PC-3 (cell line): ENCODE measurements around the gene PLK1.

Experiments used
- EZH2 ChIP-seq: fragments of 300-600 bp; sonication (generic); IDR thresholded peaks from one replicate; pipeline ENCODE4 v1.6.1; 2017; ENCODE audit warnings: antibody characterized with exemption, mild to moderate bottlenecking, low read length; ENCODE audit not compliant: unreplicated experiment
- EZH2phosphoT487 ChIP-seq: fragments of 300-600 bp; sonication (generic); IDR thresholded peaks from 2 replicates; pipeline ENCODE4 v1.6.1; 2018; ENCODE audit warnings: mild to moderate bottlenecking, antibody characterized with exemption, low read length, borderline replicate concordance
- TF ChIP-seq, protein P1 (sequence below): fragments of 300-600 bp; sonication (generic); conservative IDR thresholded peaks from 2 replicates; pipeline ENCODE4 v1.5.1; 2017; ENCODE audit warnings: antibody characterized with exemption, low read depth, mild to moderate bottlenecking, low read length

DNA sequence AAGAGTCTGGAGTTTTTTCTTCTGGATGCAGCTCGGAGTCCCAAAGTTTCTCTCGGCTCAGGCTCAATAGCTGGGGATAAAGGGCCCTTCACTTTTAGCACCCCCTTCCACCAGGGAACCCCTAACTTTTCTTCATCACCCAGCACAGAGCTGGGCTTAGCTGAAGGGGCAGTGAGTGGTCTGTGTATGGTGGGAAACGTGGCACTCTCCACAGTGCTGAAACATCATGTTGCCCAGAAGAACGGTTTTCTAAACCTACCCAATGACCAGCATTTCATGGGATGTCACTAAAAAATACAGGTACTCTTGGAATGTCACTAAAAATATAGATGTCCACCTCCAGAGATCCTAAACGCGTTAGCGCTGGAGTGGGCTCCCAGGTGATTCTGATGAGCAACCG lies 22.4 kb downstream of the PLK1 start:
- TF ChIP-seq, protein P1, sequence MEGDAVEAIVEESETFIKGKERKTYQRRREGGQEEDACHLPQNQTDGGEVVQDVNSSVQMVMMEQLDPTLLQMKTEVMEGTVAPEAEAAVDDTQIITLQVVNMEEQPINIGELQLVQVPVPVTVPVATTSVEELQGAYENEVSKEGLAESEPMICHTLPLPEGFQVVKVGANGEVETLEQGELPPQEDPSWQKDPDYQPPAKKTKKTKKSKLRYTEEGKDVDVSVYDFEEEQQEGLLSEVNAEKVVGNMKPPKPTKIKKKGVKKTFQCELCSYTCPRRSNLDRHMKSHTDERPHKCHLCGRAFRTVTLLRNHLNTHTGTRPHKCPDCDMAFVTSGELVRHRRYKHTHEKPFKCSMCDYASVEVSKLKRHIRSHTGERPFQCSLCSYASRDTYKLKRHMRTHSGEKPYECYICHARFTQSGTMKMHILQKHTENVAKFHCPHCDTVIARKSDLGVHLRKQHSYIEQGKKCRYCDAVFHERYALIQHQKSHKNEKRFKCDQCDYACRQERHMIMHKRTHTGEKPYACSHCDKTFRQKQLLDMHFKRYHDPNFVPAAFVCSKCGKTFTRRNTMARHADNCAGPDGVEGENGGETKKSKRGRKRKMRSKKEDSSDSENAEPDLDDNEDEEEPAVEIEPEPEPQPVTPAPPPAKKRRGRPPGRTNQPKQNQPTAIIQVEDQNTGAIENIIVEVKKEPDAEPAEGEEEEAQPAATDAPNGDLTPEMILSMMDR = no peak
- TF ChIP-seq EZH2 (no peak), EZH2phosphoT487 (no peak)
